GM21526 (cell line): Measurements from ENCODE around the gene FOXB2.
"Not testable (repeated sequence)": the region's sequence is repeated elsewhere in the genome, so short reads cannot be mapped to it uniquely, and the experiment has no call there.

Source experiments
- ATAC-seq: cut with Tn5 transposase; IDR thresholded peaks from one replicate; pipeline ENCODE4 v1.9.1; 2021; ENCODE audit warnings: moderate library complexity; ENCODE audit not compliant: unreplicated experiment, low FRiP score

FOXB2 gene

DNA sequence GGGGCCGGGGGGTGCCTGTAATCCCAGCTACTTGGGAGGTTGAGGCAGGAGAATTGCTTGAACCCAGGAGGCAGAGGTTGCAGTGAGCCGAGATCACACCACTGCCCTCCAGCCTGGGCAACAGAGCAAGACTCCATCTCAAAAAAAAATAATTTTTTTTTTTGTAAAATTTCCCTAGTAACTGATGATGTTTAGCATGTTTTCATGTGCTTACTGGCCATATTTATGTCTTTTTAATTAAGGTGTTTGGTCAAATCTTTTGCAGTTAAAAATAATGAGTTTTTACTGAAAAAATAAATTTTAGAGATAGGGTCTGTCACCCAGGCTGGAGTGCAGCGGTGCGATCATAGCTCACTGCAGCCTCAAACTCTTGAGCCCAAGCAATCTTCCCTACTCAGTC lies 24.3 kb downstream of the FOXB2 start:
- ATAC-seq, result not testable (repeated sequence)

GRCh38 chr9:77060681-77061080 lies 41.2 kb downstream of the FOXB2 start:
- not testable (repeated sequence) for ATAC-seq

DNA sequence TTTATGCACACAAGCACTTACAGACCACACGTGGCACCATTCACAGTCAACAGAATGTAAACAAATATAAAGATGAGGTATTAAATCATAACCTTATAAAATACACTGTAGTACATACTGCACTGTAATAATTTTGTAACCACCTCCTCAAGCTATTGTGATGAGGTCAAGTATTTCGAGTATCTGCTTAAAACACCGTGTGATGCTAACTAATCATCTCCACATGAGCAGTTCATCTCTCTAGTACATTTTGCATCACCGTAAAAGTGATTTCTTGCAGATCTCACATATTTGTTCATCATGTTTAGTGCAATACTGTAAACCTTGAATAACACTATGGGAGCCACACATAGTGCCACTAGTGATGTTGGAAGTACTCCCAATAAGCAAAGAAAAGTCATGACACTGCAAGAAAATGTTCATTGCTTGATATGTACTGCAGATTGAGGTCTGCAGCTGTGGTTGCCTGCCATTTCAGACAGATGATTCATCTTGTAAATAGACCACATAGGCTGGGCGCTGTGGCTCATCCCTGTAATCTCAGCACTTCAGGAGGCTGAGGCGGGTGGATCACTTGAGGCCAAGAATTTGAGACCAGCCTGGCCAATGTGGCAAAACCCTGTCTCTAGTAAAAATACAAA lies 44.3 kb downstream of the FOXB2 start:
- no peak for ATAC-seq

DNA sequence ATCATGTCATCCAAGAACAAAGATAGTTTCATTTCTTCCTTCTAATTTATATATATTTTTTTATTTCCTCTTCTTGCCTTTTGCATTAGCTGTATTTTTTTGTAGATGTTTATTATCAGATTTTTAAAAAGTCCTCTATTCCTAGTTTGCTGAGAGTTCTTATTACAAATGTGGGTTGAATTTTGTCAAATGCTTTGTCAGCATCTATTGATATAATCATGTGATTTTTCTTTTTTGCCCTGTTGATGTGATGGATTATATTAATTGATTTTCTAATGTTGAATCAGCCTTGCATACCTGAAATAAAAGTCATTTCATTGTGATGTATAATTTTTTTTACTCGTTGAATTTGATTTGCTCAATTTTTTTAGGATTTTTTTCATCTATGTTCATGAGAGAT lies 46.9 kb downstream of the FOXB2 start:
- no peak for ATAC-seq
